IMR-90 (cell line): ENCODE measurements around the gene MAP4K1. TPM values are rescaled to one million over a fixed set of nuclear protein-coding genes. Genes with fewer than 3 reads are reported as not detected.

Experiments used
- ATAC-seq: fragments of 200-7000 bp; cut with Tn5 transposase; 2 replicates; pipeline ENCODE4 v1.9.1; 2020; ENCODE audit warnings: low read depth, mild to moderate bottlenecking, moderate library complexity
- BruUV-seq: library from RNA; stranded (reverse); fragments of 400-500 nt; replicated peaks from 2 replicates; lab custom pipeline; 2021; lab: Mats Ljungman, UMichigan
- CTCF ChIA-PET: fragments of 300-600 bp; formaldehyde crosslinking; extraction: SDS; loops from one replicate; lab custom pipeline; 2021; ENCODE audit warnings: antibody characterized with exemption; lab: Yijun Ruan, JAX
- POLR2A ChIA-PET: fragments of 300-600 bp; sonication (Branson Sonifier 250); formaldehyde crosslinking; loops from one replicate; lab custom pipeline; 2022; ENCODE audit warnings: antibody characterized with exemption; ENCODE audit not compliant: unreplicated experiment; lab: Charles Lee
- DNase-seq: peaks from one replicate; pipeline ENCODE4 v3.0.0; 2013
- H2AFZ ChIP-seq: replicated peaks from 2 replicates; pipeline ENCODE3; 2013; ENCODE audit warnings: low read length, mild to moderate bottlenecking; ENCODE audit not compliant: poor library complexity
- H2AK5ac ChIP-seq: 2 replicates; pipeline ENCODE4 v1.6.1; 2013; ENCODE audit warnings: low read depth, low read length, inconsistent platforms
- H2AK9ac ChIP-seq: replicated peaks from 2 replicates; pipeline ENCODE3; 2013; ENCODE audit warnings: mild to moderate bottlenecking, low read depth, low read length, moderate library complexity; ENCODE audit not compliant: poor library complexity
- H2BK120ac ChIP-seq: 2 replicates; pipeline ENCODE4 v1.6.1; 2013; ENCODE audit warnings: low read depth, low read length, inconsistent platforms
- H2BK15ac ChIP-seq: 3 replicates; pipeline ENCODE4 v1.6.1; 2013; ENCODE audit warnings: low read depth, low read length, inconsistent platforms
- H2BK20ac ChIP-seq: 2 replicates; pipeline ENCODE4 v1.6.1; 2013; ENCODE audit warnings: low read depth, mild to moderate bottlenecking, inconsistent platforms, low read length, moderate library complexity
- H2BK5ac ChIP-seq: 2 replicates; pipeline ENCODE4 v1.6.1; 2013; ENCODE audit warnings: mild to moderate bottlenecking, low read depth, low read length, inconsistent platforms; ENCODE audit not compliant: poor library complexity, severe bottlenecking
- H3K14ac ChIP-seq: replicated peaks from 2 replicates; pipeline ENCODE4 v1.6.1; 2013; ENCODE audit warnings: low read depth, low read length, inconsistent platforms
- H3K18ac ChIP-seq: 2 replicates; pipeline ENCODE4 v1.6.1; 2013; ENCODE audit warnings: low read depth, low read length, control low read depth
- H3K23ac ChIP-seq: 2 replicates; pipeline ENCODE4 v1.6.1; 2013; ENCODE audit warnings: low read depth, low read length, inconsistent platforms
- H3K27ac ChIP-seq: 2 replicates; pipeline ENCODE4 v1.5.1; 2013; ENCODE audit warnings: mild to moderate bottlenecking, control low read depth, low read length; ENCODE audit not compliant: insufficient read depth
- H3K27me3 ChIP-seq: 2 replicates; pipeline ENCODE4 v1.6.1; 2013; ENCODE audit warnings: low read length; ENCODE audit not compliant: control insufficient read depth, insufficient read depth
- H3K36me3 ChIP-seq: 2 replicates; pipeline ENCODE4 v1.6.1; 2013; ENCODE audit warnings: low read length, mixed read lengths; ENCODE audit not compliant: control insufficient read depth, insufficient read depth
- H3K4ac ChIP-seq: 2 replicates; pipeline ENCODE4 v1.6.1; 2013; ENCODE audit warnings: low read depth, low read length, inconsistent platforms
- H3K4me1 ChIP-seq: 2 replicates; pipeline ENCODE4 v1.6.1; 2013; ENCODE audit warnings: low read length, mixed read lengths; ENCODE audit not compliant: control insufficient read depth, insufficient read depth
- H3K4me2 ChIP-seq: 2 replicates; pipeline ENCODE4 v1.6.1; 2013; ENCODE audit warnings: low read depth, mild to moderate bottlenecking, control low read depth, low read length, moderate library complexity
- H3K4me3 ChIP-seq: 2 replicates; pipeline ENCODE4 v1.5.1; 2013; ENCODE audit warnings: low read depth, mild to moderate bottlenecking, control low read depth, low read length, moderate library complexity; ENCODE audit not compliant: insufficient read depth
- H3K56ac ChIP-seq: 2 replicates; pipeline ENCODE4 v1.6.1; 2013; ENCODE audit warnings: low read length, inconsistent platforms; ENCODE audit not compliant: insufficient read depth; ENCODE audit errors: extremely low read depth
- H3K79me1 ChIP-seq, 2 experiments: 2 replicates each; pipeline ENCODE4 v1.6.1; 2013; ENCODE audit warnings: low read length in 2 of 2, inconsistent platforms in 1 of 2, low read depth in 1 of 2
- H3K9ac ChIP-seq: 2 replicates; pipeline ENCODE4 v1.6.1; 2013; ENCODE audit warnings: low read depth, low read length, control low read depth
- H3K9me1 ChIP-seq: 2 replicates; pipeline ENCODE4 v1.6.1; 2013; ENCODE audit warnings: low read length, inconsistent platforms; ENCODE audit not compliant: insufficient read depth
- H3K9me3 ChIP-seq: 2 replicates; pipeline ENCODE4 v1.6.1; 2013; ENCODE audit warnings: low read length; ENCODE audit not compliant: control insufficient read depth, insufficient read depth
- H4K20me1 ChIP-seq: 2 replicates; pipeline ENCODE4 v1.6.1; 2013; ENCODE audit warnings: low read length, inconsistent platforms; ENCODE audit not compliant: insufficient read depth
- H4K5ac ChIP-seq: 2 replicates; pipeline ENCODE4 v1.6.1; 2013; ENCODE audit warnings: mild to moderate bottlenecking, low read depth, low read length, control low read depth
- H4K8ac ChIP-seq, 2 experiments: 2 replicates each; pipeline ENCODE4 v1.6.1; 2013; ENCODE audit warnings: low read depth in 2 of 2, low read length in 2 of 2, control low read depth in 1 of 2, inconsistent platforms in 1 of 2
- H4K91ac ChIP-seq: 2 replicates; pipeline ENCODE4 v1.6.1; 2013; ENCODE audit warnings: low read depth, low read length, inconsistent platforms; ENCODE audit not compliant: insufficient read depth
- ELK1 ChIP-seq: fragments of 150-350 bp; IDR thresholded peaks from 2 replicates; pipeline ENCODE4 v1.6.1; 2016; ENCODE audit warnings: low read depth, mild to moderate bottlenecking, low read length, moderate library complexity, borderline replicate concordance
- RAD21 ChIP-seq: IDR thresholded peaks from 2 replicates; pipeline ENCODE4 v1.6.1; 2012; ENCODE audit warnings: low read length, improper control_type of control experiment
- WGBS, 2 experiments: methylation state at CpG; one replicate each; pipeline versions ENCODE4 v1.1.5 to v1.1.7; 2013; ENCODE audit warnings: missing lambda C conversion rate in 2 of 2; ENCODE audit not compliant: insufficient read length in 1 of 2; ENCODE audit errors: extremely low coverage in 2 of 2; 5-methylcytosine and 5-hydroxymethylcytosine counted together
- dilution Hi-C: fragments of 300-500 bp; cut with HindIII; formaldehyde crosslinking; loops from one replicate; pipeline ENCODE4 v1.14.3; 2018; ENCODE audit warnings: low sequenced_read_pairs; ENCODE audit not compliant: unreplicated experiment
- in situ Hi-C: fragments of 300-500 bp; cut with MboI; formaldehyde crosslinking; loops from 3 replicates; pipeline ENCODE4 v1.14.3; 2019; ENCODE audit warnings: low sequenced_read_pairs, inconsistent platforms, mixed read lengths
- intact Hi-C: fragments of 100-400 bp; cut with micrococcal nuclease; formaldehyde crosslinking; loops from 2 replicates; pipeline ENCODE4 v1.10.0; 2022
- polyA plus RNA-seq, 3 experiments: library from polyadenylated mRNA; depleted of rRNA; stranded (reverse); fragments of >200 nt; gene quantifications; 2 replicates each; pipeline ENCODE4 v1.2.3, GENCODE V29; 2012; ENCODE audit warnings: low replicate concordance in 1 of 3
- total RNA-seq: library from RNA; depleted of rRNA; stranded (reverse); fragments of >200 nt; gene quantifications from 2 replicates; pipeline ENCODE4 v1.2.3, GENCODE V29; 2012

The MAP4K1 gene
- total and polyA plus RNA-seq, 2 of the 4 experiments (the other 2 are of a cell fraction): 0.22 TPM; not detected in 1

DNA sequence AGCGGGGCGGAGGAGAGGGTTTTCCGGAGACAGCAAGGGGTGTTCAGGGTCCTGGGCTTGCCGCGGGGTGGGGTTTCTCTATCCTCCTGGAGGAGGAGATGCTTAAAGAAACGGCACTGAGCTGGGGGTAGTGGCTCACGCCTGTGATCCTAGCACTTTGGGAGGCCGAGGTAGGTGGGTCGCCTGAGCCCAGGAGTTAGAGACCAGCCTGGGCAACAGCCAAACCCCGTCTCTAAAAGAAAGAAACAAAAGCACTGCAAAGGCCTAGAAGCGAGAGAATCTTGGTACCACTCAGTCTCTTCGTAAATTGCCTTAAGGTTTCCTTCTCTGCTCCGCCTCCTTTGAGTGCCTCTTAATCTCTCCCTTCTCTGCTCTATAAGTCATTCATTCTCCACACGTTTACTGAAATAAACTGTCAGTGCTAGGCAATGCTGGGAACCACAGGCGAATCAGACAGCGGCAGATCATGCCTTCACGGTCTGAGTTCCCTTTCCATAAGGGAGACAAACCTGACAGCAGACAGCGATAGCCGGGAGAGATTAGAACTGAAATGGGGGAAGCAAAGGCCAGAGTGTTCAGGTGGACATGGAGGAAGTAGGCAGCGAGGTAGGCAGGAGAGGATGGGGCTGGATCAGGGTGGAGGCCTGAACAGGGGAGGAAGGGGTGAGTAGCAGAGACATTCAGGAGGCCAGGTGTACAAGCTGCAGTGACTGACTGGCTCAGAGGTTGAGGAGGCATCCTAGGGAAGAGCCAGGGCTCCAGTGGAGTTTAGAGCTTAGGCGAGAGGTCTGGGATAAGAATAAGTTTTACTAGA, 1.8 kb upstream of the MAP4K1 start:
- H2AFZ ChIP-seq: peak overlapping the region; percentile 94
- H3K9me3 ChIP-seq: no peaks in the 10 kb centered on the region
- 0 out of 2 replicates have a peak overlapping the region, but pooled peaks have one; percentile 1 for H3K18ac ChIP-seq
- H3K4me1 ChIP-seq: peaks cover 6% of the 10 kb centered on the region; the same call in 1 of the 2 replicates
- peaks cover 6% of the 10 kb centered on the region; the same call in 1 of the 2 replicates for H4K20me1 ChIP-seq
- peak overlapping the region; percentile 78 for H3K27ac ChIP-seq
- H3K4me2 ChIP-seq: peak overlapping the region; percentile 91
- no peak overlapping the region for H2BK15ac ChIP-seq
- H3K27me3 ChIP-seq: no peaks in the 10 kb centered on the region
- peak overlapping the region; percentile 65; the same call in 1 of the 2 replicates for H3K56ac ChIP-seq
- ChIA-PET POLR2A (no interaction called here), CTCF (interaction anchor here (0.6 kb wide), 2 partner anchors 12 to 490 kb away, joined by 3 read pairs; no protein-coding TSS in a partner anchor)
- H3K4me3 ChIP-seq: peak overlapping the region; percentile 63
- 24% methylated on average over 10 of the region's 21 CpGs; no CpG with 5 or more reads in 1 of the 2 experiments for whole genome bisulfite sequencing, 2 experiments
- peak overlapping the region; percentile 89 for H3K9ac ChIP-seq
- no peak overlapping the region for H2BK20ac ChIP-seq
- ATAC-seq (peak; percentile 12), DNase-seq (no peak)
- H3K9me1 ChIP-seq: peaks cover 7% of the 10 kb centered on the region
- peak overlapping the region; percentile 63 for H2BK5ac ChIP-seq
- H4K91ac ChIP-seq: peak overlapping the region; percentile 86
- intact Hi-C loops: loop anchor here (1.0 to 2.0 kb wide), 2 partner anchors 104 to 217 kb away; partner anchors contain the start of gene FAM98C
- H3K23ac ChIP-seq: peak overlapping the region; percentile 20
- peaks cover 19% of the 10 kb centered on the region for H3K36me3 ChIP-seq
- H3K14ac ChIP-seq: peak overlapping the region; percentile 90
- no TSS peak for BruUV-seq
- H2BK120ac ChIP-seq: 0 out of 2 replicates have a peak overlapping the region, but pooled peaks have one; percentile 12
- in situ Hi-C loops: loop anchor here (10.0 kb wide), 1 partner anchor 305 kb away; no protein-coding TSS in a partner anchor
- peak overlapping the region; percentile 86 for H2AK5ac ChIP-seq
- dilution Hi-C loops: no loop called here
- peaks cover 13 to 35% of the 10 kb centered on the region in 2 experiments; a peak in 3 of 4 replicates for H3K79me1 ChIP-seq
- H4K8ac ChIP-seq: peak overlapping the region; percentile 17 to 95
- peak overlapping the region; percentile 87 for H4K5ac ChIP-seq
- peak overlapping the region; percentile 81 for H3K4ac ChIP-seq
- peak overlapping the region; percentile 95 for H2AK9ac ChIP-seq
- TF ChIP-seq ELK1: no peak
- TF ChIP-seq RAD21: no peak
